Spinal cord (tissue), 10 donors: ENCODE data around the gene GPR82. TPM values are rescaled to one million over a fixed set of nuclear protein-coding genes. Genes with fewer than 3 reads are reported as not detected.

ENCODE experiments used
- DNase-seq, 6 donors: peaks; one replicate each; pipeline versions ENCODE4 v3.0.0 to v3.0.0-alpha.2; 2013 to 2015; ENCODE audit warnings: low spot score in 6 of 6, low read depth in 4 of 6
- H3K27ac ChIP-seq: one replicate; pipeline ENCODE4 v1.5.1; 2013; ENCODE audit warnings: low read depth, low read length, control low read depth
- H3K27me3 ChIP-seq: one replicate; pipeline ENCODE4 v1.6.1; 2013; ENCODE audit warnings: low read length; ENCODE audit not compliant: control insufficient read depth, insufficient read depth
- H3K36me3 ChIP-seq: one replicate; pipeline ENCODE4 v1.6.1; 2013; ENCODE audit warnings: low read length; ENCODE audit not compliant: control insufficient read depth, insufficient read depth
- H3K4me1 ChIP-seq: one replicate; pipeline ENCODE4 v1.6.1; 2013; ENCODE audit warnings: low read length; ENCODE audit not compliant: control insufficient read depth, insufficient read depth
- H3K4me3 ChIP-seq: one replicate; pipeline ENCODE4 v1.5.1; 2013; ENCODE audit warnings: low read depth, low read length, control low read depth
- H3K9me3 ChIP-seq: one replicate; pipeline ENCODE4 v1.6.1; 2013; ENCODE audit warnings: low read length; ENCODE audit not compliant: control insufficient read depth, insufficient read depth
- WGBS: methylation state at CpG from one replicate; pipeline ENCODE4 v1.1.5; 2013; ENCODE audit warnings: missing lambda C conversion rate; ENCODE audit not compliant: insufficient coverage; 5-methylcytosine and 5-hydroxymethylcytosine counted together
- polyA plus RNA-seq, 2 donors: library from polyadenylated mRNA; unstranded; fragments of 120-200 nt; gene quantifications; one replicate each; pipeline ENCODE4 v1.2.1, GENCODE V29; 2013; ENCODE audit not compliant: insufficient read length in 2 of 2
- total RNA-seq, 2 donors: library from RNA; depleted of rRNA in 1 of 2; stranded (reverse); fragments of 120-200 nt in 1 of 2; fragments of >200 nt in 1 of 2; gene quantifications; one replicate each; pipeline versions ENCODE4 v1.2.3 to v1.2.4, GENCODE V29; 2013 to 2014
- donor health status: healthy.

GPR82 gene
- total and polyA plus RNA-seq, 4 donors = 0.10 to 0.17 (median 0.12) TPM

DNA sequence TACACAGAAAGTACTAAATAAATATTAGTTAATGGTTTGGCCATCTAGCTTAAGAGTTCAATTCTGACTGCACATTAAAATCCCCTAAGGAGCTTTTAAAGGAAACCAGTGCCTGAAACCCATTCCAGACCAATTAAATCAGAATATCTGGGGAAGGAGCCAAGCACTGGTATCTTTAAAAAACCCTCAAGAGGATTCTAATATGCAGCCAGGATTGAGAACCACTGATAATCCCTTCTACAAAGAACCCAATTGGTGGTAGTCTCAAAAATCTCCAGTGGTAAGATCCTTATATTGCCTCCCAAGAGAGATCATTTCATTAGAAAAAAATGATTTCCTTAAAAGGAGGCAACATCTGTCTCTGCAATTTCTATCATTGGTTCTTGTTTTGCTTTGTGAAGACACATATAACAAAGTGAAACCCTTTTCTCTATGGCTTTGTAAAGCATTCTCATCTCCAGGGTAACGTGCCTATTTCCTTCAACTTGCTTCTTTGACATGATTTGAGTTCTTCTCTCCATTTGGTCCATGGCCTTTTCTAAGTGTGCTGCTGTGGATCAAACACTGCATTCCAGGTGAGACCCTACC, 31.7 kb upstream of the GPR82 start:
- Histone ChIP-seq H3K36me3 (no peaks in the 10 kb centered on the region), H3K27me3 (peaks cover 3% of the 10 kb centered on the region), H3K4me3 (no peak overlapping the region), H3K4me1 (no peaks in the 10 kb centered on the region), H3K27ac (no peak overlapping the region), H3K9me3 (no peaks in the 10 kb centered on the region)
- WGBS = 88% methylated on average over 1 of the region's 1 CpG
- DNase-seq = no peak

DNA sequence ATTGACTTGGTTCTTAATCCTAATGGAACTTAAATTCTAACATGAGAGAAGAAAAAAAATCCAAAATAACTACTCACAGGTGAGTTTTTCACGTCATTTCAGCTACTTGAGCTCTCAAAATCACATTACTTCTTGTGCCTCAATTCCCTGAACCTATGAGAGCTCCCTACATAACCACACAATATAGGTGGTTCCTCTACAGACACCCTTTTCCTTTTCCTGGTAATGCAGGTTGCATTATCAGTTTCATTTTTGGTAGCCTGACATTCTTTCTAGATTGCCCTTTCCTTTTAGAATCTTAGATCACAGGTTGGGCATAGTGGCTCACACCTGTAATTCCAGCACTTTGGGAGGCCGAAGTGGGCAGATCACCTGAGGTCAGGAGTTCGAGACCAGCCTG, 31.0 kb upstream of the GPR82 start:
- Histone ChIP-seq H3K27ac (no peak overlapping the region), H3K4me1 (no peaks in the 10 kb centered on the region), H3K27me3 (peaks cover 3% of the 10 kb centered on the region), H3K9me3 (no peaks in the 10 kb centered on the region), H3K4me3 (no peak overlapping the region), H3K36me3 (no peaks in the 10 kb centered on the region)
- no peak for DNase-seq
- WGBS = 73% methylated on average over 1 of the region's 3 CpGs

DNA sequence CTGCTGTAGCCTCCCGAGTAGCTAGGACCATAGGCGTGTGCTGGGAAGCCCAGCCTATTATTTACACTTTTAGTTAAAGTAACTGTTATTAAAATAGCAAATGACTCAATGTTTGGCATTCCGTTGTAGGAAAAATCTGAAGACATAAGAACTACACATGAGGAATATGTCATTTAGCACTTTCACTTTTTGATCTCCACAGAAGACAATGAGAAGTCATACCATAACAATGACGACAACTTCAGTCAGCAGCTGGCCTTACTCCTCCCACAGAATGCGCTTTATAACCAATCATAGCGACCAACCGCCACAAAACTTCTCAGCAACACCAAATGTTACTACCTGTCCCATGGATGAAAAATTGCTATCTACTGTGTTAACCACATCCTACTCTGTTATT, 28.6 kb upstream of the GPR82 start:
- H3K36me3 ChIP-seq = no peaks in the 10 kb centered on the region
- H3K4me1 ChIP-seq = no peaks in the 10 kb centered on the region
- 93% methylated on average over 4 of the region's 7 CpGs for WGBS
- DNase-seq = no peak
- no peak overlapping the region for H3K27ac ChIP-seq
- H3K9me3 ChIP-seq = no peaks in the 10 kb centered on the region
- H3K4me3 ChIP-seq = no peak overlapping the region
- peaks cover 3% of the 10 kb centered on the region for H3K27me3 ChIP-seq

DNA sequence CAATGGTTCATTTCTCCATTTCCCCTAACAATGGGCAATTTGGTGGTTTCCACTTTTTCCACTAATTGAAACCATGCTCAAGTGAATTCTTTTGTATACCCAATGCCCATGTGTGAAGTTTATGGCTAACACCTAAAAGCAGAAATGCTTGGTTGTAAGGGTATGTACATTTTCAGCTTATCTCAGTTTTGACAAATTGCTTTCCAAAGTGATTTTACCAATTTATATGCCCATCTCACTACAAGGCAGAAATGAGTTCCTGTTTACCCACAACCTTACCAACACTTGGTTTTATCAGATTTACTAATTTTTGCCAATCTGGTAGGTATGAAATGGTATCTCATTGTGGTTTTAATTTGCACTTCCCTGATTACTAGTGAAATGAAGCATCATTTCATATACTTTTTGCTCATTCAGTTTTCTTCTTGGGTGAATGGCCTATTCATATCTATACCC, 20.4 kb upstream of the GPR82 start:
- H3K4me1 ChIP-seq = no peaks in the 10 kb centered on the region
- H3K27ac ChIP-seq = no peak overlapping the region

DNA sequence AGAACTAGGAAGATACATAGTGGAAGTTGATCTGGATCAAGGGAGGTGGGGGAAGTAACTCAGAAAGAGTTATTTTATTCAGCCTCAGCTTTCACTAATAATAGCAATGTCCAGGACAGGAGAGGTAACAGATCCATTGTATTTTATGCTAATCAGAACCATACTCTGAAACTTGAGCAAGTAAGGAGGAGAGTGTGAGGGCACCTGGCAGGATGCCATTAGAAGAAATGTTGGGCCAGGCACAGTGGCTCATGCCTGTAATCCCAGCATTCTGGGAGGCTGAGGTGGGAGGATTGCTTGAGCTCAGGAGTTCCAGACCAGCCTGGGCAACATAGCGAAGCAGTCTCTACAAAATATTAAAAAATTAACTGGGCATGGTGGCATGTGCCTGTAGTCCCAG, 18.9 kb upstream of the GPR82 start:
- WGBS = no CpG with 5 or more reads among the region's 1 CpG
- Histone ChIP-seq H3K27ac (no peak overlapping the region), H3K4me1 (no peaks in the 10 kb centered on the region), H3K9me3 (no peaks in the 10 kb centered on the region), H3K4me3 (no peak overlapping the region), H3K27me3 (peaks cover 6% of the 10 kb centered on the region), H3K36me3 (no peaks in the 10 kb centered on the region)
- DNase-seq = no peak

More for the DNA sequence above, 20.4 kb upstream of the GPR82 start:
- Histone ChIP-seq H3K36me3 (no peaks in the 10 kb centered on the region), H3K4me3 (no peak overlapping the region), H3K27me3 (peaks cover 6% of the 10 kb centered on the region), H3K9me3 (no peaks in the 10 kb centered on the region)
- no peak for DNase-seq

DNA sequence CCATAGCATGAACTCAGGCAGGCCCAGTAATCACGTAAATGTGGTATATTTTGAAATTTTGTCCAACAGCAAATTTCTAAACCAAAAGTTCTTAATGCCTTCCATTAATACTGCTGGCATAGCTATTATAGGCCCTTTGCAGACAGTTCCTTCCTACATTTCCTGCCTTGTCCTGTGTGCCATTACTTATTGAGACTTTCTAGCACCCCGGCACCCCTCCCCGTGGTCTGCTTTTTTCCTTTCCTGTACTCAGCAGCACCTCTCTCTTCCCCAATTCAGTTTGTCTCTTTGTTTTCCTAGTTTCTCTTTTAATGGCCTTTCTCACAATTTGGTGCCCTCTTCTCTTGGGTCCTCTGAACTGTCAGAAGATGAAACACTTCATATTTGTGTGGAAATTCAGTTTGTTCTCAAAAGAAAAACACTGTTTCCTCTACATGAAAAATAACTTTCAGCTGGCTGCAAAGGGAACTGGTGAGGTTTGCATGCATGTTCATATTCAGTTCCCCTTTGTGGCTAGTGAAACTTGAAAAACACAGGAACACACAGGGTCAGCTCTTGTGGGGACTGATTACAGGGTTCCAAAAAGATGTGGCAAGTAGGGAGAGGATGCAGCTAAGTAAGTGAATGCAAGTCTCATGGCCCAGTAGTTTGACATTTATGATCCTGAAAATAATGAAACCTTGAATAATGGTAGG, 18.2 kb upstream of the GPR82 start:
- Histone ChIP-seq H3K4me1 (no peaks in the 10 kb centered on the region), H3K4me3 (no peak overlapping the region), H3K27ac (no peak overlapping the region), H3K36me3 (no peaks in the 10 kb centered on the region), H3K27me3 (peaks cover 10% of the 10 kb centered on the region), H3K9me3 (no peaks in the 10 kb centered on the region)
- 77% methylated on average over 2 of the region's 3 CpGs for WGBS
- DNase-seq = no peak

DNA sequence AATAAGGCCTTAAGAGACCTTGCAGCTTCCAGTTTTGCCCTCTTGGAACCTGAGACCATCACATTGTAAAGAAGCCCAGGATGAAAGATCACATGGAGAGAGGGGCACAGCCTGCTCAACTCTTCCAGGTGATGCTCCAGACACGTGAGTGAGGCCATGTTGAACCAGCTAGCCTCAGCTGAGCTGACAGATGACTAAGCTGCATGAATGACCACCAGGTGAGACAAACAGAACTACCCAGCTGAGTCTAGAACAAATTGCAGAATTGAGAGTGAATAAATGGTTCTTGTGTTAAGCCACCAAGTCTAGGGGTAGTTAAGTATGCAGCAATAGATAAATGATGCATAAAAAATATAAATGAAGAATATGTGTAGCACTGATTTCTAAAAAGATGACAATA, 16.8 kb upstream of the GPR82 start:
- DNase-seq = no peak
- Histone ChIP-seq H3K27me3 (peaks cover 10% of the 10 kb centered on the region), H3K4me1 (no peaks in the 10 kb centered on the region), H3K4me3 (no peak overlapping the region), H3K27ac (no peak overlapping the region), H3K9me3 (no peaks in the 10 kb centered on the region), H3K36me3 (no peaks in the 10 kb centered on the region)
- whole genome bisulfite sequencing = 55% methylated on average over 1 of the region's 1 CpG

DNA sequence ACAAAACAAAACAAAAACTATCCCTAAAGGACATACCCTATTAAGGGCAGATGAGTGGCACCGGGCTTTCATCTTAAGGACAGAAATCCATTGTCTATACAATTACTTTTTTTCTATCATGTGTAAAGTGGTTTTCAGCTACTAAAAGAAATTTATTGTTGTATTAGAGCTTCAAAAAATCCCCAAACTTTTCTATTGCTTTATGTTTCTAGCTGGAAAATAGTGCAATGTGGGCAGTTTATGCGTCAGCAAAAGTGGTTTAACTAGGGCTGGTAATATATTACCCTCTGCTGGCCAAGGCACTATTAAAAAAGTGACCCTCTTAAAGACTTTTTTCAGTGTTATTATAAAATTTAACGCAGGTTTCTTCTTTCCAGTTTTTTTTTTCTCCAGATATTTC, 15.5 kb upstream of the GPR82 start:
- DNase-seq = no peak
- Histone ChIP-seq H3K4me1 (no peaks in the 10 kb centered on the region), H3K4me3 (no peak overlapping the region), H3K27ac (no peak overlapping the region), H3K36me3 (no peaks in the 10 kb centered on the region), H3K27me3 (peaks cover 10% of the 10 kb centered on the region), H3K9me3 (no peaks in the 10 kb centered on the region)
- no CpG with 5 or more reads among the region's 3 CpGs for WGBS

DNA sequence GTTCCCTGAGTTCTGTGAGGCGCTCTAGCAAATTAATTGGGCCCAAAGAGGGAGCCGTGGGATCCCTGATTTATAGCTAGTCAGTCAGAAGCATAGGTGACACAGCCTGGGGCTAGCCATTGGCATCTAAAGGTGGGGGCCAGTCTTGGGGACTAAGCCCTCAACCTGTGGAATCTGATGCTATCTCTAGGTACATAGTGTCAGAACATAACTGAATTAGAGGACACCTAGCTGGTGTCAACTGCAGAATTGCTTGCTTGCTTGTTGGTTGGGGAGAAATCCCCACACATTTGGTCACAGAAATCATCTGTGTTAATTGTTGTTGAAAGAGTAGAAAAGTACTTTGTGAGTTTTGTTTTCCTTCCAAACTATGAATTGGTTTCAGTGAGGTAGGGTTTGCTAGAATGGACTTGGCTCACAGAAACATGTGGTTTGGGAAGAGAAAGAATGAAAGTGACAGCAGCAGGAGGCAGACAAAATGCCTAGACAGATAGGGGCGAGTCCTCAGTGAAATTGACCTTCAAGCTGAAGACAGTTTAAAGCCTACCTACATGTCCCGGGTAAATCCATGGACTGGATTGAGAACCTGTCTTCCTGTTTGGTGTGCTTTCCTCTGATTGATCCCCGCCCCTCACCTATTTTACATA, 12.8 kb upstream of the GPR82 start:
- Histone ChIP-seq H3K4me1 (no peaks in the 10 kb centered on the region), H3K4me3 (no peak overlapping the region), H3K36me3 (no peaks in the 10 kb centered on the region), H3K9me3 (no peaks in the 10 kb centered on the region), H3K27ac (no peak overlapping the region), H3K27me3 (peaks cover 8% of the 10 kb centered on the region)
- DNase-seq = no peak
- 79% methylated on average over 5 of the region's 5 CpGs for WGBS

DNA sequence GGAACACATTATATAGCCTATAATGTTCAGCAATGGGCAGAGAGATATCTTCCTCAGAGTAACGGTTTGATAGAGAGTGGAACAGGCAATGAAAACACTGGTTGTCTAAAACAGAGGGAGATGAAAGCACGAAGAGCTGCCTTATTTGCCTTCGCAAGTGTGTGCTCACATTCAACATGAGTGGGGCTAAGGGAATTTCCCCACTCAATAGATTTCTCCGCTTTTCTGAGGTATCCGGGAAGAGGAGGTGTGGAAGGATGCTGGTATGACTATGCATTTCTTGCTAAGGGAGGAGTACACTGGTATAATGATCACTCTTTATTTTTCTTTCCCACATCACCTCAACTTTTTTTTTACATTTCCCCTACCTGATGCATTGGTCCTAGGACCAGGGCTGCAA, 7.8 kb upstream of the GPR82 start:
- 74% methylated on average over 3 of the region's 5 CpGs for WGBS
- no peak for DNase-seq
- H3K36me3 ChIP-seq = no peaks in the 10 kb centered on the region
- no peak overlapping the region for H3K27ac ChIP-seq
- H3K9me3 ChIP-seq = no peaks in the 10 kb centered on the region
- H3K4me3 ChIP-seq = no peak overlapping the region
- H3K4me1 ChIP-seq = no peaks in the 10 kb centered on the region
- H3K27me3 ChIP-seq = peaks cover 2% of the 10 kb centered on the region
